ENCODE data around the gene STOM. TPM values are rescaled to one million over a fixed set of nuclear protein-coding genes. Genes with fewer than 3 reads are reported as not detected.

The STOM gene
- total and polyA plus RNA-seq, 2 donors (not counting 1 experiment from before 2014, with no cell fraction given): 2.7 to 6.1 TPM

DNA sequence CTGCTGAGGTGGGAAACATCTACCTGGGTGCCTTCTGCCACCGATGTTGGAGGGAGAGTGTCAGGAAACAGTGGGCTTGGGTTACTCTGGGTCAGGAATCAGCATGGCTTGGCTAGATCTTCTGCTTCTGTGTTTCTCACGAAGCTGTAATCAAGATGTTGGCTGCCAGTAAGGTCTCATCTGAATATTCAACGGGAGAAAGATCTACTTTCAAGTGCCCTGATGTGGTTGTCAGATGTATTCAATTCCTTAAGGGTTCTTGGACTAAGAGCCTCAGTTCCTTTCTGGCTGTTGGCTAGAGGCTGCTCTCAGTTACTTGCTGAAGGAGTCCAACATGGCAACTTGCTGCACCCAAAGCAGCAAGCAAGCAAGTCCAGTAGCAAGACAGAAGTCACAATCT, 41.9 kb upstream of the STOM start:
- Histone ChIP-seq H3K36me3 (replicated peaks in 1 of 2; ENCODE audit: control extremely low read depth in 1 of 2, control insufficient read depth in 1 of 2, extremely low read depth in 1 of 2, insufficient read depth in 2 of 2, low read length in 1 of 2) (no peaks in the 10 kb centered on the region), H2AFZ (ENCODE audit: insufficient read depth, low read depth, low read length, poor library complexity, severe bottlenecking) (no peak overlapping the region), H3K27ac (ENCODE audit: low read length in 2 of 2) (no peak overlapping the region), H3K4me3 (ENCODE audit: control extremely low read depth in 1 of 5, extremely low read depth in 1 of 5, insufficient read depth in 1 of 5, low read depth in 2 of 5, low read length in 4 of 5) (no peak overlapping the region), H4K20me1 (ENCODE audit: control insufficient read depth, insufficient read depth, low read length, poor library complexity, severe bottlenecking) (no peaks in the 10 kb centered on the region), H3K9me3 (ENCODE audit: control extremely low read depth in 1 of 3, control insufficient read depth in 2 of 3, insufficient read depth in 1 of 3, low read length in 2 of 3) (no peaks in the 10 kb centered on the region), H3K4me1 (ENCODE audit: control insufficient read depth in 2 of 2, insufficient read depth in 2 of 2, low read length in 2 of 2) (no peaks in the 10 kb centered on the region), H3K9ac (ENCODE audit: low read length) (no peak overlapping the region), H3K27me3 (replicated peaks in 1 of 4; ENCODE audit: control extremely low read depth in 1 of 4, control insufficient read depth in 3 of 4, insufficient read depth in 4 of 4, low read length in 3 of 4) (no peaks in the 10 kb centered on the region), H3K4me2 (replicated peaks; ENCODE audit: low read depth, low read length, poor library complexity, severe bottlenecking) (no peak overlapping the region), H3K79me2 (ENCODE audit: control insufficient read depth, insufficient read depth, low read length) (no peaks in the 10 kb centered on the region)
- DNase-seq (no peak), ATAC-seq (ENCODE audit: low read depth) (no peak)
- POLR2A ChIA-PET: no interaction called here
- H3K27me3 Mint-ChIP-seq: no peaks in the 10 kb centered on the region
- 80% methylated on average over 3 of the region's 3 CpGs for WGBS (ENCODE audit: insufficient coverage)
- H3K4me1 Mint-ChIP-seq: no peaks in the 10 kb centered on the region
- H3K9me3 Mint-ChIP-seq (ENCODE audit: insufficient read depth): peaks cover 2% of the 10 kb centered on the region
- intact Hi-C loops (cut with micrococcal nuclease): no loop called here
- no peak overlapping the region for H3K27ac Mint-ChIP-seq
- TF ChIP-seq EZH2 (IDR thresholded peaks at IDR 0.05; ENCODE audit: borderline replicate concordance, insufficient read depth, low read depth, low read length, poor library complexity, severe bottlenecking): no peak
- TF ChIP-seq, protein P1, sequence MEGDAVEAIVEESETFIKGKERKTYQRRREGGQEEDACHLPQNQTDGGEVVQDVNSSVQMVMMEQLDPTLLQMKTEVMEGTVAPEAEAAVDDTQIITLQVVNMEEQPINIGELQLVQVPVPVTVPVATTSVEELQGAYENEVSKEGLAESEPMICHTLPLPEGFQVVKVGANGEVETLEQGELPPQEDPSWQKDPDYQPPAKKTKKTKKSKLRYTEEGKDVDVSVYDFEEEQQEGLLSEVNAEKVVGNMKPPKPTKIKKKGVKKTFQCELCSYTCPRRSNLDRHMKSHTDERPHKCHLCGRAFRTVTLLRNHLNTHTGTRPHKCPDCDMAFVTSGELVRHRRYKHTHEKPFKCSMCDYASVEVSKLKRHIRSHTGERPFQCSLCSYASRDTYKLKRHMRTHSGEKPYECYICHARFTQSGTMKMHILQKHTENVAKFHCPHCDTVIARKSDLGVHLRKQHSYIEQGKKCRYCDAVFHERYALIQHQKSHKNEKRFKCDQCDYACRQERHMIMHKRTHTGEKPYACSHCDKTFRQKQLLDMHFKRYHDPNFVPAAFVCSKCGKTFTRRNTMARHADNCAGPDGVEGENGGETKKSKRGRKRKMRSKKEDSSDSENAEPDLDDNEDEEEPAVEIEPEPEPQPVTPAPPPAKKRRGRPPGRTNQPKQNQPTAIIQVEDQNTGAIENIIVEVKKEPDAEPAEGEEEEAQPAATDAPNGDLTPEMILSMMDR (IDR thresholded peaks at IDR 0.05): no peak
- H3K4me3 Mint-ChIP-seq: no peak overlapping the region
- CTCF ChIA-PET: interaction anchor here (0.6 to 2.5 kb wide), 3 partner anchors 10 to 92 kb away, joined by 3 to 6 read pairs (median 4); no protein-coding TSS in a partner anchor

DNA sequence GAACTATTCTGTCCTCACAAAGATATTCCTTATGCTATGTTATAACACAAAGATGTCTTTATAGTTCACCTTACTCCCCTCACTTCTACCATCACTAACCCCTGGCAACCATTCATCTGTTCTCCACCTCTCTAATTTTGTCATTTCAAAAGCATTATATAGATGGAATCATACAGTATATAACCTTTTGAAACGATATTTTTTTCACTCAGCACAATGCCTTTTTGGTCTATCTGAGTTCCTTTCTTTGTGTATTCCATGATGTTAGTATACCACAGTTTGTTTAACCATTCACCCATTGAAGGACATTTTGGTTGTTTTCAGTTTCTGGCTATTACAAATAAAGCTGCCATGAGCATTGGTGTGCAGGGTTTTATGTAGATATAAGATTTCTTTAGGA, 35.8 kb upstream of the STOM start:
- Mint-ChIP-seq H3K9me3 (ENCODE audit: insufficient read depth) (peaks cover 6% of the 10 kb centered on the region), H3K4me3 (no peak overlapping the region), H3K4me1 (no peaks in the 10 kb centered on the region), H3K27ac (no peak overlapping the region), H3K27me3 (no peaks in the 10 kb centered on the region)
- DNase-seq (no peak), ATAC-seq (ENCODE audit: low read depth) (no peak)
- Histone ChIP-seq H3K4me1 (ENCODE audit: control insufficient read depth in 2 of 2, insufficient read depth in 2 of 2, low read length in 2 of 2) (no peaks in the 10 kb centered on the region), H3K79me2 (ENCODE audit: control insufficient read depth, insufficient read depth, low read length) (no peaks in the 10 kb centered on the region), H4K20me1 (ENCODE audit: control insufficient read depth, insufficient read depth, low read length, poor library complexity, severe bottlenecking) (no peaks in the 10 kb centered on the region), H2AFZ (ENCODE audit: insufficient read depth, low read depth, low read length, poor library complexity, severe bottlenecking) (no peak overlapping the region), H3K9ac (ENCODE audit: low read length) (no peak overlapping the region), H3K9me3 (ENCODE audit: control extremely low read depth in 1 of 3, control insufficient read depth in 2 of 3, insufficient read depth in 1 of 3, low read length in 2 of 3) (peaks cover 0 to 4% (median 0%) of the 10 kb centered on the region in 3 donors), H3K36me3 (replicated peaks in 1 of 2; ENCODE audit: control extremely low read depth in 1 of 2, control insufficient read depth in 1 of 2, extremely low read depth in 1 of 2, insufficient read depth in 2 of 2, low read length in 1 of 2) (no peaks in the 10 kb centered on the region), H3K4me3 (ENCODE audit: control extremely low read depth in 1 of 5, extremely low read depth in 1 of 5, insufficient read depth in 1 of 5, low read depth in 2 of 5, low read length in 4 of 5) (no peak overlapping the region), H3K27ac (ENCODE audit: low read length in 2 of 2) (no peak overlapping the region), H3K4me2 (replicated peaks; ENCODE audit: low read depth, low read length, poor library complexity, severe bottlenecking) (no peak overlapping the region), H3K27me3 (replicated peaks in 1 of 4; ENCODE audit: control extremely low read depth in 1 of 4, control insufficient read depth in 3 of 4, insufficient read depth in 4 of 4, low read length in 3 of 4) (no peaks in the 10 kb centered on the region)
- WGBS (ENCODE audit: insufficient coverage): no CpG with 5 or more reads among the region's 1 CpG
- ChIA-PET CTCF (interaction anchor here (0.9 to 11.3 kb wide), 2 partner anchors 12 to 88 kb away, joined by 3 to 371 read pairs; no protein-coding TSS in a partner anchor), POLR2A (interaction anchor here (0.7 kb wide), 1 partner anchor 198 kb away, joined by 9 read pairs; no protein-coding TSS in a partner anchor)
- TF ChIP-seq EZH2 (IDR thresholded peaks at IDR 0.05; ENCODE audit: borderline replicate concordance, insufficient read depth, low read depth, low read length, poor library complexity, severe bottlenecking): no peak
- TF ChIP-seq, protein P1 (IDR thresholded peaks at IDR 0.05): no peak
- intact Hi-C loops (cut with micrococcal nuclease): no loop called here

Data from B cell (primary cell).